GM12874 (cell line): ENCODE measurements around the gene RNLS.

ENCODE experiments used
- TF ChIP-seq, protein P1 (sequence below): IDR thresholded peaks from 2 replicates; pipeline ENCODE4 v1.5.1; 2011; ENCODE audit warnings: low read depth, mild to moderate bottlenecking, control low read depth, low read length, moderate library complexity; ENCODE audit not compliant: insufficient read depth

RNLS gene

DNA sequence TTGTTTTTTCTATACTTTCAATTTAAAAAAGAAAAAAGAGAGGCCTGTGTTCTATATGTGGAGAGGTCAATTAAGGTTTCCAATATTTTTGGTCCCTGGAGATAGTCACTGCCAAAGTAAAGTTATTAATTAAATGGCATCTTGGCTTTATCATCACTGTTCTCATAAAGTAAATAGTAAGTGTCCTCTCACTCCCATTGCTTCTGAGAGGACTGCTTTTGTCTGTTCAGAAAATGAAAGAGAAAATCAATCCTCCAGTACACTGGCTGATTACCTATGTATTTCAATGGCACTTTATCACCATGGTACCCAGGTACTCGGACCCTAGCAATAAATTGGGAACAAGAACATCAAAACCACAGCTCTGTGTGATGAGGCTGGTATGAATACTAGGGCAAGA is 94.0 kb downstream of the RNLS start:
- TF ChIP-seq, protein P1, sequence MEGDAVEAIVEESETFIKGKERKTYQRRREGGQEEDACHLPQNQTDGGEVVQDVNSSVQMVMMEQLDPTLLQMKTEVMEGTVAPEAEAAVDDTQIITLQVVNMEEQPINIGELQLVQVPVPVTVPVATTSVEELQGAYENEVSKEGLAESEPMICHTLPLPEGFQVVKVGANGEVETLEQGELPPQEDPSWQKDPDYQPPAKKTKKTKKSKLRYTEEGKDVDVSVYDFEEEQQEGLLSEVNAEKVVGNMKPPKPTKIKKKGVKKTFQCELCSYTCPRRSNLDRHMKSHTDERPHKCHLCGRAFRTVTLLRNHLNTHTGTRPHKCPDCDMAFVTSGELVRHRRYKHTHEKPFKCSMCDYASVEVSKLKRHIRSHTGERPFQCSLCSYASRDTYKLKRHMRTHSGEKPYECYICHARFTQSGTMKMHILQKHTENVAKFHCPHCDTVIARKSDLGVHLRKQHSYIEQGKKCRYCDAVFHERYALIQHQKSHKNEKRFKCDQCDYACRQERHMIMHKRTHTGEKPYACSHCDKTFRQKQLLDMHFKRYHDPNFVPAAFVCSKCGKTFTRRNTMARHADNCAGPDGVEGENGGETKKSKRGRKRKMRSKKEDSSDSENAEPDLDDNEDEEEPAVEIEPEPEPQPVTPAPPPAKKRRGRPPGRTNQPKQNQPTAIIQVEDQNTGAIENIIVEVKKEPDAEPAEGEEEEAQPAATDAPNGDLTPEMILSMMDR = no peak

DNA sequence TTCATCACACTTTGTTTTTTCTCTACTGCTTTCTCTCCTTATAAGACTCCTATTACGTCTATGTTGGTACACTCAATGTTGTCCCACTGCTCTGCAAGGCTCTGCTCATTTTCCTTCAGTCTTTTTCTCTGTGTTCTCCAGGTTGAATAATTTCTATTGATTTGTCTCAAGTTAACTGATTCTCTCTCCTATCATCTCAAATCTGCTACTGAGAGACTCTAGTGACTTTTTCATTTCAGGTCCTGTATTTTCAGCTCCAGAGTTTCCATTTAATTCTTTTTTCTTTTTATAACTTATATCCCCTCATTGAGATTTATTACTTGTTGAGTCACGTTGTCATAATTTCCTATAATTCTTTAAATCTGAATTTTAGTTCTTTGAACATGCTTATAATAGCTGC is 100.9 kb downstream of the RNLS start:
- TF ChIP-seq, protein P1 = no peak

- TF ChIP-seq, protein P1 = no peak
Observed at GRCh38 chr10:88478256-88478655, 104.9 kb downstream of the RNLS start.

DNA sequence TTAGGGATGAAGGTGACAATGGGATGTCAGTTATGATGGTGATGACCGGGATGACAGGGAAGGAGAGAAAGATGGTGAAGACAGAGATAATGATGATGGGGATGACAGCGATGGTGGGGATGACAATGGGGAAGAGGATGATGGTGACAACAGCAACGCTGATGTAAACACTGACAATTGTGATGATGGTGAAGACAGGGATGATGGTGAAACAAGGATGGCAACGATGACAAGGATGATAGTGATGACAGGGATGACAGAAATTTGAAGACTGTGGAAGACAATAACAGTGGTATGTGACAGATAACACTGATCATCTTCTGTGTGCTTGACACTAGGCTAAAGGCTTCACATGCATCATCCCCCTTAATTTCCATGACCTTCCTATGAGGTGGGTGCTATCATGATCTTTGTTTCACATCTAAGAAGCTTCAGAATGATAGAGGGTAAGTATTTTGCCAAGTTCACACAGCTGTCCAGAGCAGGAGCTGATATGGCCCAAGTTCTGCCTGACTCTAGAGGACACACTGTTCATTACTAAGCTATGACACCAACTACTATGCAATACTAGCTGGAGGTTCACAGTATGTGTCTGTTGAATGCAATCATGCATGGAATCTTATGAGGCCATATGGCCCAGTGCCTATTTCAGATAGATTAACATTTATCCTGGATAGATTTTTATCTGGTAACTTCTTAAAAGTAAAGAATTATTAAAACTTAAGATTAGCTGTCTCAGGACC is 105.6 kb downstream of the RNLS start:
- TF ChIP-seq, protein P1 = no peak

- TF ChIP-seq, protein P1 = no peak
Observed at GRCh38 chr10:88474884-88475844, 108.0 kb downstream of the RNLS start.

GRCh38 chr10:88473989-88474883 is 108.9 kb downstream of the RNLS start:
- TF ChIP-seq, protein P1 = no peak

- TF ChIP-seq, protein P1 = no peak
Observed at GRCh38 chr10:88472540-88472939, 110.6 kb downstream of the RNLS start.
